Spleen (tissue), 11 donors: ENCODE results near the gene TSHZ2. TPM values are rescaled to one million over a fixed set of nuclear protein-coding genes. Genes with fewer than 3 reads are reported as not detected.
A peak's percentile ranks its signal among the peaks of the same experiment; 100 is the strongest.

Source experiments
- DNase-seq: peaks from one replicate; pipeline ENCODE4 v3.0.0-alpha.2; 2020
- H3K27ac ChIP-seq, 8 donors: fragments of 200-600 bp; sonication (generic) in 7 of 8; 1 replicate in 4 of 8; 2 replicates in 4 of 8; pipeline versions ENCODE4 v1.5.0 to v1.8.0; 2016 to 2021; ENCODE audit warnings: inconsistent platforms in 4 of 8, mild to moderate bottlenecking in 4 of 8, moderate library complexity in 1 of 8
- H3K27me3 ChIP-seq, 7 donors: fragments of 200-600 bp; sonication (generic) in 6 of 7; replicated peaks in 1 of 7; 1 replicate in 4 of 7; 2 replicates in 3 of 7; pipeline versions ENCODE4 v1.5.0 to v1.8.0; 2016 to 2021; ENCODE audit warnings: inconsistent platforms in 3 of 7, mild to moderate bottlenecking in 1 of 7
- H3K36me3 ChIP-seq, 6 donors: fragments of 200-600 bp; sonication (generic) in 5 of 6; 1 replicate in 4 of 6; 2 replicates in 2 of 6; pipeline versions ENCODE4 v1.5.0 to v1.8.0; 2016 to 2021; ENCODE audit warnings: inconsistent platforms in 2 of 6
- H3K4me1 ChIP-seq, 6 donors: fragments of 200-600 bp; sonication (generic) in 5 of 6; 1 replicate in 3 of 6; 2 replicates in 3 of 6; pipeline versions ENCODE4 v1.5.0 to v1.8.0; 2016 to 2021; ENCODE audit warnings: inconsistent platforms in 3 of 6
- H3K4me3 ChIP-seq, 8 donors: fragments of 200-600 bp; sonication (generic) in 7 of 8; 1 replicate in 4 of 8; 2 replicates in 4 of 8; pipeline versions ENCODE4 v1.5.0 to v1.8.0; 2016 to 2021; ENCODE audit warnings: inconsistent platforms in 4 of 8, mild to moderate bottlenecking in 4 of 8, moderate library complexity in 2 of 8
- H3K9me3 ChIP-seq, 8 donors: fragments of 200-600 bp; sonication (generic) in 7 of 8; 1 replicate in 4 of 8; 2 replicates in 4 of 8; pipeline versions ENCODE4 v1.5.0 to v1.8.0; 2016 to 2021; ENCODE audit warnings: inconsistent platforms in 4 of 8
- CTCF ChIP-seq, 11 experiments: fragments of 200-600 bp in 7 of 11; fragments of 450-650 bp in 4 of 11; sonication (generic) in 4 of 11; IDR thresholded peaks in 8 of 11; conservative IDR thresholded peaks in 3 of 11; 1 replicate in 7 of 11; 2 replicates in 4 of 11; pipeline versions ENCODE4 v1.4.0 to v1.8.0; 2016 to 2021; ENCODE audit warnings: antibody characterized with exemption in 11 of 11, inconsistent platforms in 4 of 11, mild to moderate bottlenecking in 1 of 11
- POLR2A ChIP-seq, 3 donors: fragments of 450-650 bp; IDR thresholded peaks; one replicate each; pipeline ENCODE4 v1.5.1; 2017; ENCODE audit warnings: antibody characterized with exemption in 3 of 3, mild to moderate bottlenecking in 1 of 3
- POLR2AphosphoS5 ChIP-seq, 3 donors: sonication (generic); formaldehyde crosslinking; IDR thresholded peaks; one replicate each; pipeline ENCODE4 v1.5.1; 2017; ENCODE audit warnings: antibody characterized with exemption in 3 of 3
- whole genome bisulfite sequencing, 5 donors: extraction: QIAGEN DNeasy Blood & Tissue Kit in 3 of 5; methylation state at CpG; one replicate each; pipeline versions ENCODE4 v1.1.5 to v1.1.7; 2013 to 2018; 5-methylcytosine and 5-hydroxymethylcytosine counted together
- intact Hi-C: fragments of 100-400 bp; cut with DNase I; formaldehyde crosslinking; loops from one replicate; pipeline ENCODE4 v1.15.0; 2023; ENCODE audit warnings: low total_unique reads
- polyA plus RNA-seq, 3 donors: library from polyadenylated mRNA; stranded (reverse); fragments of 200-250 nt; gene quantifications; one replicate each; pipeline ENCODE4 v1.2.1, GENCODE V29; 2013
- total RNA-seq, 7 donors: library from RNA; depleted of rRNA in 3 of 7; stranded (reverse); fragments of >200 nt in 3 of 7; fragmentation: NEBNext Ultra II Directional in 4 of 7; extraction: Animal tissue kit (Norgen Biotek cat#: 25700) in 4 of 7; gene quantifications; one replicate each; pipeline versions ENCODE4 v1.1.0 to v1.2.1, GENCODE V29; 2016 to 2021
- donor health status: healthy with polysubstance abuse.
- donor health status: DM: no; HTN: no; CAD: no; lungs with moderate emphysema.
- donor health status: DM: no; HTN: no; CAD: no.
- donor health status: Bipolar disorder and iron deficiency.
- donor health status: healthy.
- donor health status: DM: no; HTN: no; CAD: no.
- donor health status: DM: yes; HTN: yes; CAD: no.

The TSHZ2 gene
- total and polyA plus RNA-seq, 10 donors = 0.86 to 19.2 (median 15.7) TPM

- 78 to 89% (median 88%) methylated on average over 10 of the region's 10 CpGs for WGBS, 5 donors
- Histone ChIP-seq H3K27me3 (peaks cover 0 to 19% (median 0%) of the 10 kb centered on the region in 7 donors), H3K36me3 (no peaks in the 10 kb centered on the region), H3K4me3 (no peak overlapping the region), H3K4me1 (peaks cover 0 to 8% (median 0%) of the 10 kb centered on the region in 6 donors), H3K27ac (no peak overlapping the region), H3K9me3 (no peaks in the 10 kb centered on the region)
- intact Hi-C loops = no loop called here
- no peak for DNase-seq
- TF ChIP-seq POLR2A (IDR thresholded peaks at IDR 0.05) = no peak
- no peak for TF ChIP-seq CTCF (IDR thresholded peaks at IDR 0.05 in 8 of 11, conservative IDR thresholded peaks at IDR 0.05 in 3 of 11)
- TF ChIP-seq POLR2AphosphoS5 (IDR thresholded peaks at IDR 0.05) = no peak
These were observed 12.3 kb downstream of the TSHZ2 start for GRCh38 chr20:52984451-52984810.

- no peak for DNase-seq
- peaks cover 0 to 8% (median 0%) of the 10 kb centered on the region in 6 donors for H3K4me1 ChIP-seq
- no peaks in the 10 kb centered on the region for H3K36me3 ChIP-seq
- peaks cover 0 to 19% (median 0%) of the 10 kb centered on the region in 7 donors for H3K27me3 ChIP-seq
- no peaks in the 10 kb centered on the region for H3K9me3 ChIP-seq
- intact Hi-C loops = no loop called here
- 80 to 89% (median 84%) methylated on average over 3 of the region's 3 CpGs for WGBS, 5 donors
- H3K4me3 ChIP-seq = no peak overlapping the region
- H3K27ac ChIP-seq = no peak overlapping the region
- TF ChIP-seq CTCF (IDR thresholded peaks at IDR 0.05 in 8 of 11, conservative IDR thresholded peaks at IDR 0.05 in 3 of 11) (no peak), POLR2AphosphoS5 (IDR thresholded peaks at IDR 0.05) (no peak), POLR2A (IDR thresholded peaks at IDR 0.05) (no peak)
These were observed 13.5 kb downstream of the TSHZ2 start for GRCh38 chr20:52985687-52986086.

- Histone ChIP-seq H3K27ac (no peak overlapping the region), H3K36me3 (no peaks in the 10 kb centered on the region), H3K4me1 (peaks cover 0 to 18% (median 4%) of the 10 kb centered on the region in 6 donors), H3K27me3 (peaks cover 0 to 16% (median 0%) of the 10 kb centered on the region in 7 donors), H3K4me3 (no peak overlapping the region), H3K9me3 (no peaks in the 10 kb centered on the region)
- TF ChIP-seq CTCF (IDR thresholded peaks at IDR 0.05 in 8 of 11, conservative IDR thresholded peaks at IDR 0.05 in 3 of 11) = no peak
- no peak for TF ChIP-seq POLR2AphosphoS5 (IDR thresholded peaks at IDR 0.05)
- TF ChIP-seq POLR2A (IDR thresholded peaks at IDR 0.05) = no peak
- intact Hi-C loops = no loop called here
- no peak for DNase-seq
- 74 to 91% (median 81%) methylated on average over 1 of the region's 1 CpG for WGBS, 5 donors
These were observed 15.1 kb downstream of the TSHZ2 start for GRCh38 chr20:52987295-52987694.

- H3K27ac ChIP-seq = peak overlapping the region in 4 of 8 donors; percentile 2 to 18 (median 5)
- H3K4me1 ChIP-seq = peaks cover 0 to 22% (median 8%) of the 10 kb centered on the region in 6 donors
- H3K27me3 ChIP-seq = no peaks in the 10 kb centered on the region
- peak in 1 of 3 donors; percentile 43 for TF ChIP-seq POLR2AphosphoS5 (IDR thresholded peaks at IDR 0.05)
- TF ChIP-seq POLR2A (IDR thresholded peaks at IDR 0.05) = no peak
- no peak for TF ChIP-seq CTCF (IDR thresholded peaks at IDR 0.05 in 8 of 11, conservative IDR thresholded peaks at IDR 0.05 in 3 of 11)
- no peaks in the 10 kb centered on the region for H3K36me3 ChIP-seq
- no peak overlapping the region for H3K4me3 ChIP-seq
- intact Hi-C loops = no loop called here
- WGBS, 5 donors = 39 to 52% (median 40%) methylated on average over 4 of the region's 4 CpGs
- no peaks in the 10 kb centered on the region for H3K9me3 ChIP-seq
- DNase-seq = no peak
These were observed 19.7 kb downstream of the TSHZ2 start for GRCh38 chr20:52991830-52992229.
